HCT116 (cell line): ENCODE measurements around the gene SCFD2. TPM values are rescaled to one million over a fixed set of nuclear protein-coding genes. Genes with fewer than 3 reads are reported as not detected.

ENCODE experiments used
- ATAC-seq: fragments of 200-7000 bp; cut with Tn5 transposase; 2 replicates; pipeline ENCODE4 v1.9.1; 2020; ENCODE audit warnings: mild to moderate bottlenecking, moderate library complexity
- BruUV-seq: library from RNA; stranded (reverse); fragments of 400-500 nt; replicated peaks from 2 replicates; lab custom pipeline; 2021; lab: Mats Ljungman, UMichigan
- CTCF ChIA-PET: fragments of 300-600 bp; sonication (Branson Sonifier 250); formaldehyde crosslinking; loops from one replicate; lab custom pipeline; 2021; ENCODE audit warnings: antibody characterized with exemption; lab: Charles Lee
- POLR2A ChIA-PET: fragments of 300-600, 350-600 bp; sonication (Branson Sonifier 250); formaldehyde crosslinking; loops from one replicate; lab custom pipeline; 2021; ENCODE audit warnings: antibody characterized with exemption; lab: Charles Lee
- RAD21 ChIA-PET, 2 experiments: fragments of 300-600 bp; sonication (Branson Sonifier 250); formaldehyde crosslinking; loops; one replicate each; lab custom pipeline; 2023; ENCODE audit warnings: low total read pairs in 2 of 2; ENCODE audit not compliant: uncharacterized antibody in 2 of 2, unreplicated experiment in 2 of 2, low non-redundant PET in 1 of 2; lab: Charles Lee
- DNase-seq: peaks from one replicate; pipeline ENCODE4 v3.0.0-alpha.2; 2010; ENCODE audit warnings: low read depth, low spot score
- H2AFZ ChIP-seq: fragments of 200-600 bp; shearing (Covaris generic), sonication (generic); 2 replicates; pipeline ENCODE4 v1.6.1; 2017; ENCODE audit warnings: low read depth, mixed run types, mixed read lengths, antibody characterized with exemption, low read length; ENCODE audit not compliant: poor library complexity, severe bottlenecking
- H3K27ac ChIP-seq: 2 replicates; pipeline ENCODE4 v1.5.1; 2012; ENCODE audit warnings: low read depth, low read length
- H3K27me3 ChIP-seq: fragments of 200-600 bp; sonication (generic); 2 replicates; pipeline ENCODE4 v1.6.1; 2016; ENCODE audit warnings: mixed run types, low read length, mixed read lengths; ENCODE audit not compliant: insufficient read depth
- H3K36me3 ChIP-seq, 2 experiments: fragments of 200-500 bp in 1 of 2; fragments of 200-600 bp in 1 of 2; sonication (Bioruptor generic) in 1 of 2; sonication (generic) in 1 of 2; 2 replicates each; pipeline versions ENCODE4 v1.5.1 to v1.6.1; 2014 to 2016; ENCODE audit warnings: low read length in 2 of 2, inconsistent platforms in 1 of 2, mixed read lengths in 1 of 2, mixed run types in 1 of 2; ENCODE audit not compliant: insufficient read depth in 2 of 2, control insufficient read depth in 1 of 2
- H3K4me1 ChIP-seq, 2 experiments: fragments of 200-600 bp in 1 of 2; sonication (generic) in 1 of 2; 2 replicates each; pipeline versions ENCODE4 v1.5.1 to v1.6.1; 2012 to 2017; ENCODE audit warnings: low read length in 2 of 2, inconsistent platforms in 1 of 2, mild to moderate bottlenecking in 1 of 2, mixed read lengths in 1 of 2, mixed run types in 1 of 2, moderate library complexity in 1 of 2; ENCODE audit not compliant: insufficient read depth in 2 of 2, control insufficient read depth in 1 of 2
- H3K4me2 ChIP-seq: fragments of 200-600 bp; sonication (generic); 2 replicates; pipeline ENCODE4 v1.6.1; 2017; ENCODE audit warnings: mixed run types, low read length, mixed read lengths
- H3K4me3 ChIP-seq, 2 experiments: fragments of 200-600 bp in 1 of 2; sonication (generic) in 1 of 2; replicated peaks in 1 of 2; 2 replicates each; pipeline ENCODE4 v1.5.1; 2011 to 2016; ENCODE audit warnings: low read length in 2 of 2, control low read depth in 1 of 2, low read depth in 1 of 2, mild to moderate bottlenecking in 1 of 2, mixed read lengths in 1 of 2, mixed run types in 1 of 2
- H3K79me2 ChIP-seq: fragments of 200-600 bp; sonication (generic); 2 replicates; pipeline ENCODE4 v1.6.1; 2017; ENCODE audit warnings: mild to moderate bottlenecking, mixed run types, low read length, moderate library complexity, mixed read lengths; ENCODE audit not compliant: insufficient read depth
- H3K9ac ChIP-seq: fragments of 200-600 bp; sonication (generic); 2 replicates; pipeline ENCODE4 v1.6.1; 2016; ENCODE audit warnings: low read length, mixed read lengths
- H3K9me2 ChIP-seq: fragments of 200-600 bp; sonication (generic), shearing (Covaris generic); 2 replicates; pipeline ENCODE4 v1.6.1; 2017; ENCODE audit warnings: mixed run types, mild to moderate bottlenecking, moderate library complexity; ENCODE audit not compliant: insufficient read depth
- H3K9me3 ChIP-seq, 2 experiments: fragments of 200-500 bp in 1 of 2; fragments of 200-600 bp in 1 of 2; sonication (Bioruptor generic) in 1 of 2; sonication (generic) in 1 of 2; 2 replicates each; pipeline ENCODE4 v1.6.1; 2014 to 2017; ENCODE audit warnings: low read length in 2 of 2, mixed read lengths in 2 of 2, inconsistent platforms in 1 of 2, low read depth in 1 of 2, mild to moderate bottlenecking in 1 of 2, mixed run types in 1 of 2, moderate library complexity in 1 of 2; ENCODE audit not compliant: control insufficient read depth in 1 of 2, insufficient read depth in 1 of 2
- H4K20me1 ChIP-seq: fragments of 200-600 bp; sonication (generic), shearing (Covaris generic); 2 replicates; pipeline ENCODE4 v1.6.1; 2017; ENCODE audit warnings: mixed run types, mild to moderate bottlenecking, moderate library complexity; ENCODE audit not compliant: insufficient read depth
- EZH2 ChIP-seq: fragments of 200-600 bp; sonication (generic); IDR thresholded peaks from 2 replicates; pipeline ENCODE4 v1.6.1; 2017; ENCODE audit warnings: antibody characterized with exemption, mixed run types
- REST ChIP-seq: IDR thresholded peaks from 2 replicates; pipeline ENCODE4 v1.6.1; 2012; ENCODE audit warnings: low read depth
- SP1 ChIP-seq: IDR thresholded peaks from 2 replicates; pipeline ENCODE4 v1.6.1; 2012; ENCODE audit warnings: low read depth
- ZNF274 ChIP-seq: fragments of 200-500 bp; sonication (Bioruptor generic); IDR thresholded peaks from 2 replicates; pipeline ENCODE4 v1.6.1; 2014; ENCODE audit warnings: mild to moderate bottlenecking, low read depth, low read length, inconsistent platforms
- intact Hi-C: fragments of 100-400 bp; cut with micrococcal nuclease; formaldehyde crosslinking; loops from 2 replicates; pipeline ENCODE4 v1.10.0; 2022
- total RNA-seq: library from RNA; stranded (reverse); gene quantifications from one replicate; pipeline ENCODE4 v1.2.1, GENCODE V29; 2021; ENCODE audit not compliant: unreplicated experiment
- TF ChIP-seq, protein P1 (sequence below), 3 experiments: fragments of 200-600 bp in 1 of 3; sonication (generic) in 1 of 3; IDR thresholded peaks in 2 of 3; conservative IDR thresholded peaks in 1 of 3; 2 replicates each; pipeline ENCODE4 v1.5.1; 2012 to 2017; ENCODE audit warnings: low read depth in 2 of 3, low read length in 2 of 3, antibody characterized with exemption in 1 of 3, borderline replicate concordance in 1 of 3, control low read depth in 1 of 3, mild to moderate bottlenecking in 1 of 3, mixed read lengths in 1 of 3, mixed run types in 1 of 3, moderate library complexity in 1 of 3; ENCODE audit not compliant: insufficient read depth in 1 of 3

The SCFD2 gene
- total RNA-seq, 1 experiment from 2014 or later: 13.6 TPM

GRCh38 chr4:52894443-52894842 is 471.4 kb downstream of the SCFD2 start (continued):
- TF ChIP-seq REST (no peak), ZNF274 (no peak)
- TF ChIP-seq, protein P1, sequence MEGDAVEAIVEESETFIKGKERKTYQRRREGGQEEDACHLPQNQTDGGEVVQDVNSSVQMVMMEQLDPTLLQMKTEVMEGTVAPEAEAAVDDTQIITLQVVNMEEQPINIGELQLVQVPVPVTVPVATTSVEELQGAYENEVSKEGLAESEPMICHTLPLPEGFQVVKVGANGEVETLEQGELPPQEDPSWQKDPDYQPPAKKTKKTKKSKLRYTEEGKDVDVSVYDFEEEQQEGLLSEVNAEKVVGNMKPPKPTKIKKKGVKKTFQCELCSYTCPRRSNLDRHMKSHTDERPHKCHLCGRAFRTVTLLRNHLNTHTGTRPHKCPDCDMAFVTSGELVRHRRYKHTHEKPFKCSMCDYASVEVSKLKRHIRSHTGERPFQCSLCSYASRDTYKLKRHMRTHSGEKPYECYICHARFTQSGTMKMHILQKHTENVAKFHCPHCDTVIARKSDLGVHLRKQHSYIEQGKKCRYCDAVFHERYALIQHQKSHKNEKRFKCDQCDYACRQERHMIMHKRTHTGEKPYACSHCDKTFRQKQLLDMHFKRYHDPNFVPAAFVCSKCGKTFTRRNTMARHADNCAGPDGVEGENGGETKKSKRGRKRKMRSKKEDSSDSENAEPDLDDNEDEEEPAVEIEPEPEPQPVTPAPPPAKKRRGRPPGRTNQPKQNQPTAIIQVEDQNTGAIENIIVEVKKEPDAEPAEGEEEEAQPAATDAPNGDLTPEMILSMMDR (IDR thresholded peaks at IDR 0.05 in 2 of 3, conservative IDR thresholded peaks at IDR 0.05 in 1 of 3; ENCODE audit: borderline replicate concordance in 1 of 3, insufficient read depth in 1 of 3, low read depth in 2 of 3, low read length in 2 of 3): no peak

- CTCF ChIA-PET: no interaction called here
These were observed 473.0 kb downstream of the SCFD2 start for GRCh38 chr4:52892880-52893279.

More at GRCh38 chr4:52892880-52893279, 473.0 kb downstream of the SCFD2 start:
- no peak overlapping the region for H3K4me3 ChIP-seq
- no peaks in the 10 kb centered on the region for H3K4me1 ChIP-seq
- no peak overlapping the region for H3K27ac ChIP-seq
- no peak for ATAC-seq
- no peaks in the 10 kb centered on the region for H4K20me1 ChIP-seq
- H2AFZ ChIP-seq: no peak overlapping the region
- no peaks in the 10 kb centered on the region for H3K27me3 ChIP-seq
- no peaks in the 10 kb centered on the region for H3K9me2 ChIP-seq
- no peak for TF ChIP-seq SP1
- no peak for TF ChIP-seq EZH2
- TF ChIP-seq REST: no peak
- TF ChIP-seq, all 23 proteins: peak for 0
- H3K9ac ChIP-seq: no peak overlapping the region
- no peaks in the 10 kb centered on the region for H3K9me3 ChIP-seq
- no TSS peak for BruUV-seq
- DNase-seq: no peak
- H3K79me2 ChIP-seq: no peaks in the 10 kb centered on the region
- H3K4me2 ChIP-seq: no peak overlapping the region
- no peaks in the 10 kb centered on the region for H3K36me3 ChIP-seq
- ChIA-PET RAD21 (no interaction called here), POLR2A (no interaction called here)
- intact Hi-C loops: no loop called here
